GM18519 (cell line): Measurements from ENCODE around the gene OVCH1.

Experiments
- ATAC-seq: cut with Tn5 transposase; IDR thresholded peaks from one replicate; pipeline ENCODE4 v1.9.1; 2021; ENCODE audit warnings: mild to moderate bottlenecking, moderate library complexity; ENCODE audit not compliant: unreplicated experiment, low FRiP score

Gene OVCH1

GRCh38 chr12:29497588-29497987, at the start of gene OVCH1:
OVCH1 (minus strand) TSS chr12:29497686; CDS start chr12:29497686, 0 bp downstream.
- ATAC-seq, result no peak

- no peak for ATAC-seq
Observed at GRCh38 chr12:29547151-29547632, 49.7 kb upstream of the OVCH1 start.

GRCh38 chr12:29546000-29546399, 48.5 kb upstream of the OVCH1 start:
- ATAC-seq, result no peak

- ATAC-seq, result peak; percentile 93
Observed at GRCh38 chr12:29545102-29545467, 47.6 kb upstream of the OVCH1 start.

DNA sequence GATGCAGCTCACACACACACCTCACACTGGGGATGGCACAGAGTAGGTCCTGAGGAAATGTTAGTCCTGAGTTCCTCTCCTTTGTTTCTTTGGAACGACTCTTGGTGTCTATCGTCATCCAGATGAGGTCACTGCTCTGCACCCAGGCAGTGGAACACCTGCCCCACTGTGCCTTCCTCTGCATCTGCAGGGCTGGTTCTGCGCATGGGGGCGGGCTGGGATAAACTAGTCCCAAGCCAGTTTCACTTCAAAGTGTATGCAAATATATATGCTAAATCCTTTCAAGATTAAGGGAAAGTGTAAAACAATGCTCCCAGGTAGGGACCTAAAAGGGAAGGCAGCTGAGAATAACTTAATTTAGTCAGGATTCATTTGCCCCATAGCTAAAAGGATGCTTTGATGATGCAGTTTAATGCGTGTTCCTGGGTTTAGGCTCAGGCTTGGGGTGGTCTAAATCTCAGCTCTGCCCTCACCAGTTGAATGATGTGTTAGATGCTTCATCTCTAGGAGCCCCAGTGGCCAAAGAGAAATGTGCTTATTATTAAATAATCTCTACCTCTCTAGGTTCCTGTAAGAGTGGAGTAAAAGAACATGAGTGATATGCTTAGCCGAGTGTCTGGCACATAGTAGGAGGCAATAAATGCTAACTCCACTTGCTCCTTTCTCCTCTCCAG, 47.1 kb upstream of the OVCH1 start:
- ATAC-seq, result peak; percentile 39

DNA sequence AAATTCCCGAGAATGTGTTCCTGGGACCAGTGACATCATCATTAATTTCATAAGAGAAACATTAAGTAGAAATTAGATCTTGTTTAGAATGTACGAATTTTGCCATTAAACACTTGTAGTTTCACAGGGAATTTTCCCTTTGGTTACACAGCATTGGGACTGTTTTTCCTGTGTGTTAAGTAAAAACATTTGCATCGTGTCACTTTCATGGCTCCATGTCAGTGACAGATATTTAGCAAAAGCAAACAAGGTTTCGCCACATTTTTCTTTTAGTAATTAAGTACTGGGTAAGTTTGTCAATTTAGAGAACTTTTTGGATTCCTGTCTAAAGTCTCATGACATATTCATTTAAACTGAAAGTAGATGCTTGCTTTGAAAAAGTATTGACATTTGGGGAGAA, 45.5 kb upstream of the OVCH1 start:
- no peak for ATAC-seq

DNA sequence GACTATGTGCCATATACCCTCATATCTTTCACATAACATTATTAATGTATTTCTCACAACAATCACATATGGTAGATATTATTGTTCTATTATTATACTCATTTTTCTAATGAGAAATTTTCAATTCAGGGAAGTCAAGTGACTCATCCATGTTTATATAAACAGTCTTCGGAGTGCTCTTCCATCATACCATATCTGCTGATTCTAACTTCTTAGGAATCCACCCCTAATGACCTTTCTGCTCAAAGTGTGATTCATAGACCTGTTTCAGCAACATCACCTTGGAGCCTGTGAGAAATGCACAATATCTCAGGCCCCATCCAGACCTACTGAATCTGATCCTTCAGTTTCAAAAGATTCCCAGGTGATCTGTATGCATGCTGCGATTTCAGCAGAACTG, 39.8 kb upstream of the OVCH1 start:
- ATAC-seq, result no peak

- ATAC-seq, result no peak
Observed at GRCh38 chr12:29534935-29535334, 37.4 kb upstream of the OVCH1 start.

- no peak for ATAC-seq
Observed at GRCh38 chr12:29533815-29534489, 36.5 kb upstream of the OVCH1 start.

DNA sequence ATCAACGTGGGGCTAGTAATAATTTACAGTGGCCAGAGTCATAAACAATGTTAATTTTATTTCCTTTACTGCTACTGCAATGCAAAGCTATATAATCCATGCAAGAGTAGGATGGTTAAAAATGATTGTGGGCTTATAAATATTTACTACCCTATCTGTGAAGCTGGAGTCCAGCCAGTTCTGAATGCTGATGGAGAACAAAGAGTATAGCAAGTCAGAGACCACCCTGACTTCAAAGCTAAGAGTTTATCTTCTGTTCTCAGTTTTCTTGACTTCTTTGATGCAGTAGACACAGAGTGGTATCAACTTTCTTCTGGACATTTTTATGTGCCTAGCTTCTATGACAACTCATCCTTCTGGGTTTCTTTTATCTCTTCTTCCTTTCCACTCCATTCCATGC, 34.0 kb upstream of the OVCH1 start:
- ATAC-seq, result no peak

DNA sequence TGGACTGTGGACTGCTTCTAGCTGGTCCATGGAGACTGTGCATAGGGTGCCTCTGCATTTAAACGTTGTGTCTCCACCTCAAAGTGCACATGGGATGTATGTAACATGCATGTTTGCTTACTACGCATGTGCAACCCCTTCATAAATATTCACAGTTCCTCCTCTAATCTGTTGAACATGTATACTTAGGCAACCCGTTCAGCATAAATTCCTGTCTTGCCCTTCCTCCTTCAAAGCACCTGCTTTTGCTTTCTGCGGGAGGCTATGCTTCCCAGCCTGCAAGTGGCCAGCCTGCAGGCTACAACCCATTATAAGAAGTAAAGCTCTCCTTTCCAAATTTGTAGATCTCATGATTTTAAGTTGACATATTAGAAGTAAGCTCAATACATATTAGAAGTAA, 33.0 kb upstream of the OVCH1 start:
- ATAC-seq, result no peak

- ATAC-seq, result no peak
Observed at GRCh38 chr12:29528161-29528560, 30.7 kb upstream of the OVCH1 start.

DNA sequence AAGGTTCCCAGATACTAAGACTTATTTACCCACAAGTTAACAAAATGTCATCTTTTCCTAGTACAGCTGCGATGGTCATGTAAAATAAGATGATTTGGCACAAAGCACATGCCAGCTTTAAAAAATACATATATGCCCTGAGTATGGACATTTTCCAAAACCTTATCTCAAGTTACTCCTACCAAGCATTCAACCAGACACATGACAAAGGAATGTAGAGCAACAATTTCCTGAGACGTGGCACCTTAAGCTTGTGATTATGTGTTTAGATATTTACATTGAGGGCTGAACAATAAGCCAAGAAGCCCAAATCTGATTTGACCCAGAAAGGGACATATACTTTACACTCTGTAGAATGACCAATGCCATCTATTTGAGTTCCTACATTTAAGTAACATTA, 24.5 kb upstream of the OVCH1 start:
- no peak for ATAC-seq

- no peak for ATAC-seq
Observed at GRCh38 chr12:29519585-29520182, 22.2 kb upstream of the OVCH1 start.

GRCh38 chr12:29518407-29518806, 20.9 kb upstream of the OVCH1 start:
- ATAC-seq, result no peak

DNA sequence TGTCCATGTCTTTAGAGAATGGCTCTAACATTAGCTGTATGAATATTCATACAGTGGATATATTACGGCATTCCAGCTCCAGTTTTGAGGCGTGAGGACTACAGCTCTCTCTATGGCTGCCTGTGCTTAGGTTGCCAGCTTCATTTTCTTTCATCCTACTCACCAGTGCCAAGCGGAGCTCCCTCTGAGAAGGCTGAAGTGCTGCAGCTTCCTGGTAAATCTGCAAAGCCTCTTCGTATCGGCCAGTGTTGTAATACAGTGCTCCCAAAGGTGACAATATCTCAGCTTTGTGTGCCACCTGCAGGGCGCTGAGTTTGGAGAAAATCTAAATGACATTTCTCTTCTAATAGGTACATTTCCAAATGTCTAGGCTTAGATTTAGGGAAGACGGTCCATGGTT, 19.8 kb upstream of the OVCH1 start:
- no peak for ATAC-seq

GRCh38 chr12:29516431-29516875, 19.0 kb upstream of the OVCH1 start:
- ATAC-seq, result no peak

- ATAC-seq, result no peak
Observed at GRCh38 chr12:29510591-29511185, 13.2 kb upstream of the OVCH1 start.

GRCh38 chr12:29509503-29509902, 12.0 kb upstream of the OVCH1 start:
- no peak for ATAC-seq

DNA sequence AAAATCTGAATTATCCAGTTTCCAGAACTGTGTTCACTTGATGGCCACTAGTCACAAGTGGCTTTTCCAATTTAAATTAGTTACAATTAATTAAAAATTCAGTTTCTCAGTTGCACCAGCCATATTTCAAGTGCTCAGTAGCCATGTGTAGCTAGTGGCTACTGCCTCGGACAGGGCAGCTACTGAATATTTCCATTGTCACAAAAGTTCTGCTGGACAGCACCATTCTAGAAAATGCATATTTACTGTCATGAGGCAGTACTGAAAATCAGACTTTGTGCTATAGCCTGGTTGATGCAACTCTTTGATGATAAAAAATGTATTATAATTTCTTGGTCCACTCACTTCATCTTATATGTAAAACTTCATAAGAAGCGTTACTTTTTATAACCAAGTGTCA, 11.5 kb upstream of the OVCH1 start:
- no peak for ATAC-seq

GRCh38 chr12:29505122-29505521, 7.6 kb upstream of the OVCH1 start:
- peak; percentile 87 for ATAC-seq
